HAP-1 (cell line): ENCODE measurements around the gene COX20.

ENCODE experiments used
- DNase-seq, 2 experiments: peaks; one replicate each; pipeline ENCODE4 v3.0.0-alpha.2; 2016 to 2020; ENCODE audit warnings: low spot score in 2 of 2
- H3K27me3 ChIP-seq: fragments of 250-450 bp; sonication (Bioruptor Pico); 2 replicates; pipeline ENCODE4 v1.5.1; 2020; ENCODE audit warnings: low read depth, mild to moderate bottlenecking, moderate library complexity
- H3K36me3 ChIP-seq: fragments of 250-450 bp; sonication (Bioruptor Pico); replicated peaks from 2 replicates; pipeline ENCODE4 v1.5.1; 2020; ENCODE audit warnings: mild to moderate bottlenecking
- H3K4me1 ChIP-seq: fragments of 250-450 bp; sonication (Bioruptor Pico); 2 replicates; pipeline ENCODE4 v1.5.1; 2020; ENCODE audit warnings: mild to moderate bottlenecking
- H3K4me3 ChIP-seq: fragments of 250-450 bp; sonication (Bioruptor Pico); 2 replicates; pipeline ENCODE4 v1.5.1; 2020; ENCODE audit warnings: mild to moderate bottlenecking, moderate library complexity
- H3K9me3 ChIP-seq: fragments of 250-450 bp; sonication (Bioruptor Pico); 2 replicates; pipeline ENCODE4 v1.5.1; 2020; ENCODE audit warnings: mild to moderate bottlenecking, moderate library complexity
- in situ Hi-C: fragments of 300-500 bp; cut with MboI; formaldehyde crosslinking; loops from 3 replicates; pipeline ENCODE4 v1.14.3; 2020; ENCODE audit warnings: low sequenced_read_pairs, inconsistent platforms, mixed read lengths

The COX20 gene

DNA sequence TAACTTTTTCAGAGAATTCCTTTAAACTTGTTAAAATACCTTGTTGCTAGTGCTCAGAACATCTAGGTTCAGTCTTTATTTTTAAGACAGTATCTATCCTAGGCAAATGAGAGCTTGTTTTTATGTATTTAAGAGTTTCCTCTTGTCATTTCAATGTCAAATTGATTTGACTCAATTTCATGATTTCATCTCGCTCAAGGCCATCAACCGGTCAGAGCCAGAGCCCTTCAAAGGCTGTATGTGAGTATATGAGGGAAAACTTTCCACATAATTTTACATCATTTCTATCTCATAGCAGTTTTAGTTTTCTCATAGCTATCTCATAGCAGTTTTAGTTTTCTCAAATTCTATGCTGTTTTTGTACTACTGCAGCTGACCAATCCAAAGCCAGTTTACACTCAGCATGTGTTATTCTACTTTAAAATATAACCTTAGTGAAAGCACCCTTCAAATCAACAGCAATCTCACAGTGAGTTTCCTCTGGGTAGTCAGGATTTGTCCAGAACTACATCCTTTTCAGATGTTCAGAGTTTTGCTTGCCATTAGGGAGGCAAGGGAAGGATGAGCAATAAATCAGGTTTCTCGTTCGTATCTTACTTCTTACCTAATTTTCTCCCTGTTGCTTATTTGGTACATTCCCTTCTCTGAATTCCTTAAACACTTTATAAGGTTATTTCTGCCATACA is 16.2 kb downstream of the COX20 start:
- no peaks in the 10 kb centered on the region for H3K4me1 ChIP-seq
- no peak overlapping the region for H3K4me3 ChIP-seq
- in situ Hi-C loops, result loop anchor here (25.0 kb wide), 1 partner anchor 186 kb away; no protein-coding TSS in a partner anchor
- H3K9me3 ChIP-seq, result no peaks in the 10 kb centered on the region
- peaks cover 98% of the 10 kb centered on the region for H3K36me3 ChIP-seq
- DNase-seq, result no peak
- H3K27me3 ChIP-seq, result no peaks in the 10 kb centered on the region

- no peak for DNase-seq
- H3K4me1 ChIP-seq, result no peaks in the 10 kb centered on the region
- H3K9me3 ChIP-seq, result no peaks in the 10 kb centered on the region
- peaks cover 98% of the 10 kb centered on the region for H3K36me3 ChIP-seq
- H3K4me3 ChIP-seq, result no peak overlapping the region
- H3K27me3 ChIP-seq, result no peaks in the 10 kb centered on the region
- in situ Hi-C loops, result loop anchor here (25.0 kb wide), 1 partner anchor 185 kb away; no protein-coding TSS in a partner anchor
Observed at GRCh38 chr1:244852694-244853093, 17.2 kb downstream of the COX20 start.

- Histone ChIP-seq H3K27me3 (no peaks in the 10 kb centered on the region), H3K36me3 (peaks cover 98% of the 10 kb centered on the region)
- in situ Hi-C loops, result loop anchor here (25.0 kb wide), 1 partner anchor 183 kb away; no protein-coding TSS in a partner anchor
Observed at GRCh38 chr1:244854166-244854565, 18.7 kb downstream of the COX20 start.

DNA sequence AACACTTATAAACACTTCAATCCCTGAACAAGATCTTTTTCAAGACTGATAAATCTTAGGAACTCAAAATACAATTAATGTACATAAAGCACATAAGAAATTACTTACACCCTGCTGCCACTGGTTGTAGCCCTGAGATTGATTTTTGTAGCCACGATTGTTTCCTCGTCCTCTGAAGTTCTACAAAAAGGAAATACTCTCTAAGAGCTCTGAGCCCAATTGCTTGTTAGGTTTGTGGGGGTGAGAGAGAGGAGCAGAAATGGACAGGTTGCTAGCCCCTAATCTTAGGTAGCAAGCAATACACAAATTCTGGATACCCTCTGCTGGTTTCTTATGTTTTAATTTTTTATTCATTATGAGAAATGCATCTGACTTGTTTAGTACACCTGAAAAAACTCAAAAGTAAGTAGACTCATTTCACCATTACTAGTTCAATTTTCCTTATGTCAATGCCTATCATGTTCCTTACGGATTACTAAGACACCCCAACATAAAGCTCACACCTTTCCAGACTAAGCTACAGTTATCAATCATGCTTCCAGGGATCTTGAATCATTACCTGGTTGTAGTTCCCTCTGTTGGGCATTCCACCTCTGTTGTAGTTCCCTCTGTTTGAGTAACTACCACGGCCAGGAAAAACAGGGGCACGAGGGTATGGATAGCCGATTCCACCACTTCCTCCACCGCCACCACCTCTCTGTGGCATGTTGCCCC is 19.6 kb downstream of the COX20 start:
- Histone ChIP-seq H3K4me3 (no peak overlapping the region), H3K4me1 (peaks cover 11% of the 10 kb centered on the region), H3K9me3 (no peaks in the 10 kb centered on the region), H3K36me3 (peaks cover 99% of the 10 kb centered on the region), H3K27me3 (no peaks in the 10 kb centered on the region)
- no peak for DNase-seq
- in situ Hi-C loops, result loop anchor here (25.0 kb wide), 1 partner anchor 182 kb away; no protein-coding TSS in a partner anchor

More at GRCh38 chr1:244854166-244854565, 18.7 kb downstream of the COX20 start:
- no peak for DNase-seq
- Histone ChIP-seq H3K4me1 (peaks cover 9% of the 10 kb centered on the region), H3K4me3 (no peak overlapping the region), H3K9me3 (no peaks in the 10 kb centered on the region)

DNA sequence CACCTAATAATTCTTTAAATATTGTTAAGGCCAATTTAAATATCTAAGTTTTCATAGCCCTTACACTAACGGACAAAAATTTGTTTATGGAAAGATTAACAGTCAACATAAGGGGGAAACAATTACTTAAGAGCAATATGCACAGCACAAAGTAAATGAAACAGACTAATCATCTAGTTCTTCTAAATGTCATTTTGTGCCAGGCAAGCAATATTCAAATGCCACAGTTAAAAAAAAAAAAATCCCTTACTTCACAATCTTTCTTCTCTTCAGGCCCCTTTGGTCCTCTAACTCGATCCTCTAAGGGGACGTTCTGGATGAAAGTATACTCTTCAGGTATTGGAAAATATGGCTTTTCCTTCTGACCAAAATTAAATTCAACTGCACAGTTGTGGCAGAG is 22.3 kb downstream of the COX20 start:
- in situ Hi-C loops, result loop anchor here (25.0 kb wide), 1 partner anchor 180 kb away; no protein-coding TSS in a partner anchor
- peaks cover 100% of the 10 kb centered on the region for H3K36me3 ChIP-seq
- peaks cover 23% of the 10 kb centered on the region for H3K4me1 ChIP-seq

GRCh38 chr1:244858357-244858756 is 22.9 kb downstream of the COX20 start:
- no peak for DNase-seq
- no peaks in the 10 kb centered on the region for H3K9me3 ChIP-seq
- H3K4me1 ChIP-seq, result peaks cover 23% of the 10 kb centered on the region
- no peak overlapping the region for H3K4me3 ChIP-seq
- H3K36me3 ChIP-seq, result peaks cover 95% of the 10 kb centered on the region
- H3K27me3 ChIP-seq, result no peaks in the 10 kb centered on the region
- in situ Hi-C loops, result loop anchor here (25.0 kb wide), 1 partner anchor 179 kb away; no protein-coding TSS in a partner anchor

More for the DNA sequence above, 22.3 kb downstream of the COX20 start:
- no peak overlapping the region for H3K4me3 ChIP-seq
- no peaks in the 10 kb centered on the region for H3K9me3 ChIP-seq
- no peaks in the 10 kb centered on the region for H3K27me3 ChIP-seq
- no peak for DNase-seq

GRCh38 chr1:244860078-244860477 is 24.6 kb downstream of the COX20 start:
- Histone ChIP-seq H3K27me3 (no peaks in the 10 kb centered on the region), H3K9me3 (no peaks in the 10 kb centered on the region), H3K36me3 (peaks cover 86% of the 10 kb centered on the region), H3K4me3 (peak overlapping the region; percentile 95; the same call in 1 of the 2 replicates), H3K4me1 (peaks cover 28% of the 10 kb centered on the region)
- in situ Hi-C loops, result loop anchor here (5.0 to 25.0 kb wide), 2 partner anchors 112 to 177 kb away; no protein-coding TSS in a partner anchor
- DNase-seq, result no peak

GRCh38 chr1:244860914-244861610 is 25.6 kb downstream of the COX20 start:
- H3K4me1 ChIP-seq, result peaks cover 33% of the 10 kb centered on the region
- H3K36me3 ChIP-seq, result peaks cover 77% of the 10 kb centered on the region
- in situ Hi-C loops, result loop anchor here (5.0 to 25.0 kb wide), 2 partner anchors 111 to 176 kb away; no protein-coding TSS in a partner anchor

DNA sequence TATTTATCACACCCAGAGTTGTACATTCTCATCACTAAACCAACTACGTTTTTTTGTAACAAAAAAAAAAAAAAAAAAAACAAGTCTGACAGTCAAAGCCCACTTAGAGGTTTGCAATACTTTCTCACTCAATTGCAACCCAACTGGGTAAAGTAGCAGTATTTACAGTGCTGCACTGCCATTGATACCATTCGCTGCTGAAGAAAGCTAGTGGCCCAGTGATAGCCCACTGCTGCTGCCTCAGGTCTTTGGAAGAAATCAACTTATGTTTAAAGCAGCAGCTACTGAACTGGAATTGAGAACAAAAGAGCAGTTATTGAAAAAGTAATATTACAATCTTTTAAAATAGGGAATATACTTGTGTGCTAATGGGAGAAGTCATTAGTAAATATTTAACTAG is 26.2 kb downstream of the COX20 start:
- in situ Hi-C loops, result loop anchor here (5.0 to 25.0 kb wide), 2 partner anchors 111 to 176 kb away; no protein-coding TSS in a partner anchor
- no peak for DNase-seq
- peaks cover 33% of the 10 kb centered on the region for H3K4me1 ChIP-seq

More at GRCh38 chr1:244860914-244861610, 25.6 kb downstream of the COX20 start:
- Histone ChIP-seq H3K27me3 (no peaks in the 10 kb centered on the region), H3K9me3 (no peaks in the 10 kb centered on the region), H3K4me3 (peak overlapping the region; percentile 95)
- no peak for DNase-seq

GRCh38 chr1:244862354-244862698 is 26.9 kb downstream of the COX20 start:
- Histone ChIP-seq H3K9me3 (no peaks in the 10 kb centered on the region), H3K36me3 (peaks cover 64% of the 10 kb centered on the region), H3K4me1 (peaks cover 33% of the 10 kb centered on the region), H3K27me3 (no peaks in the 10 kb centered on the region), H3K4me3 (peak overlapping the region; percentile 95)
- no peak for DNase-seq
- in situ Hi-C loops, result loop anchor here (5.0 to 25.0 kb wide), 2 partner anchors 110 to 175 kb away; no protein-coding TSS in a partner anchor

More for the DNA sequence above, 26.2 kb downstream of the COX20 start:
- Histone ChIP-seq H3K9me3 (no peaks in the 10 kb centered on the region), H3K36me3 (peaks cover 70% of the 10 kb centered on the region), H3K4me3 (peak overlapping the region; percentile 95), H3K27me3 (no peaks in the 10 kb centered on the region)

GRCh38 chr1:244862699-244863490 is 27.4 kb downstream of the COX20 start:
- peak overlapping the region; percentile 95 for H3K4me3 ChIP-seq
- H3K9me3 ChIP-seq, result no peaks in the 10 kb centered on the region
- DNase-seq, result peak; percentile 87 to 97
- peaks cover 33% of the 10 kb centered on the region for H3K4me1 ChIP-seq
- no peaks in the 10 kb centered on the region for H3K27me3 ChIP-seq
- in situ Hi-C loops, result loop anchor here (5.0 to 25.0 kb wide), 2 partner anchors 109 to 174 kb away; no protein-coding TSS in a partner anchor
- peaks cover 58% of the 10 kb centered on the region for H3K36me3 ChIP-seq

- Histone ChIP-seq H3K36me3 (peaks cover 50% of the 10 kb centered on the region), H3K4me1 (peaks cover 29% of the 10 kb centered on the region)
- in situ Hi-C loops, result loop anchor here (5.0 to 25.0 kb wide), 2 partner anchors 109 to 174 kb away; no protein-coding TSS in a partner anchor
Observed at GRCh38 chr1:244863491-244864252, 28.2 kb downstream of the COX20 start.

More at GRCh38 chr1:244863491-244864252, 28.2 kb downstream of the COX20 start:
- DNase-seq, result peak in 1 of 2 experiments; percentile 19
- no peaks in the 10 kb centered on the region for H3K27me3 ChIP-seq
- no peaks in the 10 kb centered on the region for H3K9me3 ChIP-seq
- peak overlapping the region; percentile 95 for H3K4me3 ChIP-seq
